ENCODE results near the gene WNK2. TPM values are rescaled to one million over a fixed set of nuclear protein-coding genes. Genes with fewer than 3 reads are reported as not detected.

WNK2 gene
- total RNA-seq, 1 donor from 2014 or later, result 6.2 TPM

DNA sequence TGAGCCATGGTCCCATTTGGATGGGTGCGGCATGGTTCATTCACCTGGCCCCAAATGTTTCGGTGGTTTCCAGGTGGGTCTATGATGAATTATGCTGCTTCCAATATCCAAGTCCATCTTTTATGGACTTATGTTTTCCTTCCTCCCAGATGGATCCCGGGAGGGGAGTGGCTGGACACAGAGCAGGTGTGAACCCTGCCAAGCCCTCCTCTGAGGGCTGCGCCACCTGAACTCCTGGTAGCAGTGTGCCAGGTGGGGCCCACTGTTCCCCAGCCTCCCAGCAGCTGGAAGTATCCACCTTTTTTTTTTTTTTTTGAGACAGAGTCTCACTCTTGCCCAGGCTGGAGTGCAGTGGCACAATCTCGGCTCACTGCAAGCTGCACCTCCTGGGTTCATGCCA, 42.9 kb downstream of the WNK2 start:
- H3K36me3 Mint-ChIP-seq, result peaks cover 3% of the 10 kb centered on the region
- DNase-seq (ENCODE audit: low spot score), result no peak

DNA sequence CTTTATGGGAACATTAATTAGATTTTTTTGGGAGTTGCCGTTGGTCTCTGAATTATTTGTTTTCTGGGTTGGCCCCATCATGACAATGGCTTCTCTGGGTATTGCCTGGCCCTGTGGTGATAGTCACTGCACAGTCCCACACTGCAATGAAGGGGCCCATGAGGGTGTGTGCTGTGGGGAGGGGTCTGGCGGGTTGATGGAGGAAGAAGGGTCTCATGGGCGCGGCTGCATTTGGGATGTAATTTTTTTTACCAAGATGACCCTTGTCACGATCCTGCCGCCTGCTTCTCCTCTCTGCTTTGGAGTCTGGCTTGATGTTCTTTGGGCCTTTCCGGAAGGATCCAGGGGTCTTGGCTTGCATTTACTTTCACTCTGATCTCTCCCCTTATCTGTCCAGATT, 44.1 kb downstream of the WNK2 start:
- H3K4me1 Mint-ChIP-seq, result peaks cover 16% of the 10 kb centered on the region
- H3K9me3 Mint-ChIP-seq, result peaks cover 2% of the 10 kb centered on the region
- Histone ChIP-seq H3K9ac (no peak overlapping the region), H3K36me3 (no peaks in the 10 kb centered on the region), H3K4me1 (peaks cover 6% of the 10 kb centered on the region), H3K27me3 (no peaks in the 10 kb centered on the region), H3F3A (ENCODE audit: low read depth) (no peaks in the 10 kb centered on the region), H2AFZ (replicated peaks) (no peak overlapping the region), H3K4me3 (no peak overlapping the region), H3K9me3 (ENCODE audit: low read depth) (no peaks in the 10 kb centered on the region), H3K79me2 (ENCODE audit: low read depth) (no peaks in the 10 kb centered on the region), H3K27ac (no peak overlapping the region), H4K20me1 (ENCODE audit: low read depth) (peaks cover 7% of the 10 kb centered on the region), H3K4me2 (no peak overlapping the region)
- H3K27ac Mint-ChIP-seq, result no peak overlapping the region
- no peak overlapping the region for H3K4me3 Mint-ChIP-seq
- H3K27me3 Mint-ChIP-seq (ENCODE audit: insufficient read depth, low read depth), result peaks cover 8% of the 10 kb centered on the region
- TF ChIP-seq EZH2phosphoT487 (IDR thresholded peaks at IDR 0.05), result no peak
- no peak for DNase-seq (ENCODE audit: low spot score)
- H3K36me3 Mint-ChIP-seq, result peaks cover 3% of the 10 kb centered on the region

More for the DNA sequence above, 42.9 kb downstream of the WNK2 start:
- H3K4me2 ChIP-seq, result no peak overlapping the region
- no peaks in the 10 kb centered on the region for H3K27me3 ChIP-seq
- H3K9ac ChIP-seq, result no peak overlapping the region
- no peaks in the 10 kb centered on the region for H3F3A ChIP-seq (ENCODE audit: low read depth)
- no peaks in the 10 kb centered on the region for H3K36me3 ChIP-seq
- H3K4me3 Mint-ChIP-seq, result no peak overlapping the region
- no peaks in the 10 kb centered on the region for H3K79me2 ChIP-seq (ENCODE audit: low read depth)
- no peaks in the 10 kb centered on the region for H3K9me3 ChIP-seq (ENCODE audit: low read depth)
- H3K27ac Mint-ChIP-seq, result no peak overlapping the region
- H3K4me1 ChIP-seq, result peaks cover 6% of the 10 kb centered on the region
- H3K27ac ChIP-seq, result no peak overlapping the region
- H3K9me3 Mint-ChIP-seq, result peaks cover 2% of the 10 kb centered on the region
- TF ChIP-seq EZH2 (IDR thresholded peaks at IDR 0.05), result no peak
- no peak for TF ChIP-seq CTCF (IDR thresholded peaks at IDR 0.05)
- no peak for TF ChIP-seq EZH2phosphoT487 (IDR thresholded peaks at IDR 0.05)
- H2AFZ ChIP-seq (replicated peaks), result no peak overlapping the region
- peaks cover 11% of the 10 kb centered on the region for H3K27me3 Mint-ChIP-seq (ENCODE audit: insufficient read depth, low read depth)
- H3K4me3 ChIP-seq, result no peak overlapping the region
- peaks cover 7% of the 10 kb centered on the region for H4K20me1 ChIP-seq (ENCODE audit: low read depth)
- H3K4me1 Mint-ChIP-seq, result peaks cover 19% of the 10 kb centered on the region

- Histone ChIP-seq H3K36me3 (no peaks in the 10 kb centered on the region), H3K4me2 (no peak overlapping the region), H3K27me3 (no peaks in the 10 kb centered on the region), H3K27ac (no peak overlapping the region), H3K9ac (no peak overlapping the region), H3F3A (ENCODE audit: low read depth) (no peaks in the 10 kb centered on the region), H3K4me3 (no peak overlapping the region), H3K79me2 (ENCODE audit: low read depth) (no peaks in the 10 kb centered on the region), H4K20me1 (ENCODE audit: low read depth) (peaks cover 7% of the 10 kb centered on the region), H3K9me3 (ENCODE audit: low read depth) (no peaks in the 10 kb centered on the region), H3K4me1 (peaks cover 6% of the 10 kb centered on the region), H2AFZ (replicated peaks) (no peak overlapping the region)
- Mint-ChIP-seq H3K4me1 (peaks cover 14% of the 10 kb centered on the region), H3K27me3 (ENCODE audit: insufficient read depth, low read depth) (peaks cover 8% of the 10 kb centered on the region), H3K27ac (no peak overlapping the region), H3K36me3 (peaks cover 3% of the 10 kb centered on the region), H3K9me3 (peaks cover 2% of the 10 kb centered on the region), H3K4me3 (no peak overlapping the region)
- no peak for DNase-seq (ENCODE audit: low spot score)
- no peak for TF ChIP-seq CTCF (IDR thresholded peaks at IDR 0.05)
- no peak for TF ChIP-seq EZH2phosphoT487 (IDR thresholded peaks at IDR 0.05)
- TF ChIP-seq EZH2 (IDR thresholded peaks at IDR 0.05), result no peak
These were observed 44.5 kb downstream of the WNK2 start for GRCh38 chr9:93228453-93228852.

DNA sequence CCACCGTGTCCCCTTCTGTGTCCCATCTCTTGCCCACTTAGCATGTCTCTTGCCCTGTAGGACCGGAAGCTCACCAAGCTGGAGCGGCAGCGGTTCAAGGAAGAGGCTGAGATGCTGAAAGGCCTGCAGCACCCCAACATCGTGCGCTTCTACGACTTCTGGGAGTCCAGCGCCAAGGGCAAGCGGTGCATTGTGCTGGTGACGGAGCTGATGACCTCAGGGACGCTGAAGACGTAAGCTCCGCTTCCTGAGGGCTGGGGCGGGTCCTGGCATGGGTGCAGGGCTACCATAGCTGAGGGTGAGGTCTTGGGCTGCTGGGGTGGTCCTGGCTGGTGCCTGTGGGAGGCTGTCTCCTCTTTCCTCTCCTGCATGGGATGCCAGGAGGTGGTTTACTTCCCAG, 45.7 kb downstream of the WNK2 start:
- no peak overlapping the region for H3K27ac ChIP-seq
- Mint-ChIP-seq H3K36me3 (peaks cover 3% of the 10 kb centered on the region), H3K27ac (peak overlapping the region; percentile 42), H3K4me3 (no peak overlapping the region), H3K27me3 (ENCODE audit: insufficient read depth, low read depth) (peaks cover 6% of the 10 kb centered on the region), H3K9me3 (peaks cover 2% of the 10 kb centered on the region), H3K4me1 (peaks cover 5% of the 10 kb centered on the region)
- H4K20me1 ChIP-seq (ENCODE audit: low read depth), result peaks cover under 1% of the 10 kb centered on the region
- no peaks in the 10 kb centered on the region for H3K9me3 ChIP-seq (ENCODE audit: low read depth)
- DNase-seq (ENCODE audit: low spot score), result no peak
- no peaks in the 10 kb centered on the region for H3K36me3 ChIP-seq
- H3K9ac ChIP-seq, result no peak overlapping the region
- TF ChIP-seq EZH2phosphoT487 (IDR thresholded peaks at IDR 0.05), result no peak
- TF ChIP-seq CTCF (IDR thresholded peaks at IDR 0.05), result no peak
- no peak for TF ChIP-seq EZH2 (IDR thresholded peaks at IDR 0.05)
- no peaks in the 10 kb centered on the region for H3K79me2 ChIP-seq (ENCODE audit: low read depth)
- peaks cover 2% of the 10 kb centered on the region for H3K4me1 ChIP-seq
- no peak overlapping the region for H2AFZ ChIP-seq (replicated peaks)
- no peaks in the 10 kb centered on the region for H3F3A ChIP-seq (ENCODE audit: low read depth)
- no peaks in the 10 kb centered on the region for H3K27me3 ChIP-seq
- H3K4me2 ChIP-seq, result no peak overlapping the region
- no peak overlapping the region for H3K4me3 ChIP-seq

Data from neural progenitor cell (in vitro differentiated cells).